ENCODE measurements around the gene STARD9. TPM values are rescaled to one million over a fixed set of nuclear protein-coding genes. Genes with fewer than 3 reads are reported as not detected.

Gene STARD9
- total RNA-seq, 1 donor from 2014 or later, result 7.1 TPM

DNA sequence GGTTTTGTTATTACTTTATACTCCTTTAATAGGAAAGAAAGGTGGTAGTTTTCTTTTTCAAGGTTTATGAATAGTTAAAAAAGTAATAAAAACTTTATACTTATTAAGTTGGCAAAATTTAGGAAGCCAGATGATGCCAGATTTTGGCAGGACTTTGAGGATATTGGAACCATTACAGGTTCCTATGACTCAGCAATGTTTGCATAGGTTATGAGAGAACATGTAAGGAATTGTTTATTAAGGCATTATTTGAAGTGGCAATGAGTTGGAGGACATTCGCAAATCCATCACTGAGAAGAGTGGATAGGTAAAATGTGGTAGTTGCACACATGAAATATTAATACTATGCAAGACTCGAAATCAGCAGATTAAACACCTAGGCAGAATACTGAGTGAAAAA lies 131.7 kb downstream of the STARD9 start:
- no peaks in the 10 kb centered on the region for H3K9me3 Mint-ChIP-seq (ENCODE audit: unreplicated experiment)
- H3K4me1 Mint-ChIP-seq (ENCODE audit: low read depth, unreplicated experiment), result no peaks in the 10 kb centered on the region
- H3K27ac Mint-ChIP-seq (ENCODE audit: unreplicated experiment), result no peak overlapping the region
- H3K4me3 Mint-ChIP-seq (ENCODE audit: unreplicated experiment), result no peak overlapping the region
- H3K36me3 ChIP-seq (ENCODE audit: insufficient read depth, low read length), result no peaks in the 10 kb centered on the region
- peak; percentile 22 for DNase-seq (ENCODE audit: low read depth)
- H4K20me1 ChIP-seq (ENCODE audit: insufficient read depth, low read length), result no peaks in the 10 kb centered on the region
- no peak overlapping the region for H3K4me3 ChIP-seq (ENCODE audit: insufficient read depth, low read depth, low read length)
- H3K36me3 Mint-ChIP-seq (ENCODE audit: low read depth, unreplicated experiment), result no peaks in the 10 kb centered on the region
- no peak overlapping the region for H3K4me2 ChIP-seq (ENCODE audit: low read length)
- H3K79me2 ChIP-seq (ENCODE audit: insufficient read depth, low read length), result no peaks in the 10 kb centered on the region
- H3K27ac ChIP-seq (ENCODE audit: low read depth, low read length), result no peak overlapping the region
- TF ChIP-seq, protein P1, sequence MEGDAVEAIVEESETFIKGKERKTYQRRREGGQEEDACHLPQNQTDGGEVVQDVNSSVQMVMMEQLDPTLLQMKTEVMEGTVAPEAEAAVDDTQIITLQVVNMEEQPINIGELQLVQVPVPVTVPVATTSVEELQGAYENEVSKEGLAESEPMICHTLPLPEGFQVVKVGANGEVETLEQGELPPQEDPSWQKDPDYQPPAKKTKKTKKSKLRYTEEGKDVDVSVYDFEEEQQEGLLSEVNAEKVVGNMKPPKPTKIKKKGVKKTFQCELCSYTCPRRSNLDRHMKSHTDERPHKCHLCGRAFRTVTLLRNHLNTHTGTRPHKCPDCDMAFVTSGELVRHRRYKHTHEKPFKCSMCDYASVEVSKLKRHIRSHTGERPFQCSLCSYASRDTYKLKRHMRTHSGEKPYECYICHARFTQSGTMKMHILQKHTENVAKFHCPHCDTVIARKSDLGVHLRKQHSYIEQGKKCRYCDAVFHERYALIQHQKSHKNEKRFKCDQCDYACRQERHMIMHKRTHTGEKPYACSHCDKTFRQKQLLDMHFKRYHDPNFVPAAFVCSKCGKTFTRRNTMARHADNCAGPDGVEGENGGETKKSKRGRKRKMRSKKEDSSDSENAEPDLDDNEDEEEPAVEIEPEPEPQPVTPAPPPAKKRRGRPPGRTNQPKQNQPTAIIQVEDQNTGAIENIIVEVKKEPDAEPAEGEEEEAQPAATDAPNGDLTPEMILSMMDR (IDR thresholded peaks at IDR 0.05; ENCODE audit: insufficient read depth, low read depth, low read length), result no peak
- TF ChIP-seq EZH2 (IDR thresholded peaks at IDR 0.05; ENCODE audit: insufficient read depth, low read length), result no peak
- no peaks in the 10 kb centered on the region for H3K4me1 ChIP-seq (ENCODE audit: insufficient read depth, low read length)
- H3K27me3 Mint-ChIP-seq (ENCODE audit: low read depth, unreplicated experiment), result no peaks in the 10 kb centered on the region
- H3K9ac ChIP-seq (ENCODE audit: low read length), result no peak overlapping the region
- H2AFZ ChIP-seq (ENCODE audit: low read depth, low read length), result no peak overlapping the region
- H3K9me3 ChIP-seq (ENCODE audit: insufficient read depth, low read depth, low read length), result no peaks in the 10 kb centered on the region
- H3K27me3 ChIP-seq (ENCODE audit: insufficient read depth, low read length), result no peaks in the 10 kb centered on the region
- FAIRE-seq, result no peak

DNA sequence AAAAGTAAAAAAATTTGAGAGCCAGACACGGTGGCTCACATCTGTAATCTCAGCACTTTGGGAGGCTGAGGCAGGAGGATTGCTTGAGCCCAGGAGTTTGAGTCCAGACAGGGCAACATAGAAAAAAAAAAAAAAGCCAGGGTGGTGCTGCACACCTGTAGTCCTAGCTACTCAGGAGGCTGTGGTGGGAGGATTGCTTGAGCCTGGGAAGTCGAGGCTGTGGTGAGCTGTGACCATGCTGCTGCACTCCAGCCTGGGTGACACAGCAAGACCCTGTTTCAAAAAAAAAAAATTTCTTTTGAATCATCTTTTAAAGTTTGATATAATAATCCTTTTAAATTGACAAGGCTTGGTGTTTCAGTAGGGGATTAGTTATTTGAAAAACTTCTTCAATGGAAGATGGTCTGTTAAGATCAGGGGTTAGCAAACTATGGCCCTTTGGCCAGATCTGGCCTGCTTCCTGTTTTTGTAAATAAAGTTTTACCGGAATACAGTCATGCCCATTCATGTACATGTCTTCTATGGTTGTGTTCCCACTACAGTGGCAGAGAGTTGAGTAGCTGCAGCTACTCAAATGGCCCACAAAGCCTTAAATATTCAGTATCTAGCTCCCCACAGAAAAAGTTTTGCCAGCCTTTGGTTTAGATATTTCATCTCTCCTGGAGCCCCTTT lies 132.6 kb downstream of the STARD9 start:
- no peak overlapping the region for H3K4me3 Mint-ChIP-seq (ENCODE audit: unreplicated experiment)
- Histone ChIP-seq H2AFZ (ENCODE audit: low read depth, low read length) (no peak overlapping the region), H4K20me1 (ENCODE audit: insufficient read depth, low read length) (no peaks in the 10 kb centered on the region), H3K4me1 (ENCODE audit: insufficient read depth, low read length) (no peaks in the 10 kb centered on the region), H3K4me3 (ENCODE audit: insufficient read depth, low read depth, low read length) (no peak overlapping the region), H3K9me3 (ENCODE audit: insufficient read depth, low read depth, low read length) (no peaks in the 10 kb centered on the region), H3K27me3 (ENCODE audit: insufficient read depth, low read length) (no peaks in the 10 kb centered on the region), H3K36me3 (ENCODE audit: insufficient read depth, low read length) (no peaks in the 10 kb centered on the region), H3K4me2 (ENCODE audit: low read length) (no peak overlapping the region), H3K9ac (ENCODE audit: low read length) (no peak overlapping the region), H3K79me2 (ENCODE audit: insufficient read depth, low read length) (no peaks in the 10 kb centered on the region), H3K27ac (ENCODE audit: low read depth, low read length) (no peak overlapping the region)
- no peaks in the 10 kb centered on the region for H3K4me1 Mint-ChIP-seq (ENCODE audit: low read depth, unreplicated experiment)
- H3K36me3 Mint-ChIP-seq (ENCODE audit: low read depth, unreplicated experiment), result no peaks in the 10 kb centered on the region
- FAIRE-seq (no peak), DNase-seq (ENCODE audit: low read depth) (no peak)
- H3K27ac Mint-ChIP-seq (ENCODE audit: unreplicated experiment), result no peak overlapping the region
- no peaks in the 10 kb centered on the region for H3K27me3 Mint-ChIP-seq (ENCODE audit: low read depth, unreplicated experiment)
- no peaks in the 10 kb centered on the region for H3K9me3 Mint-ChIP-seq (ENCODE audit: unreplicated experiment)
- no peak for TF ChIP-seq EZH2 (IDR thresholded peaks at IDR 0.05; ENCODE audit: insufficient read depth, low read length)

DNA sequence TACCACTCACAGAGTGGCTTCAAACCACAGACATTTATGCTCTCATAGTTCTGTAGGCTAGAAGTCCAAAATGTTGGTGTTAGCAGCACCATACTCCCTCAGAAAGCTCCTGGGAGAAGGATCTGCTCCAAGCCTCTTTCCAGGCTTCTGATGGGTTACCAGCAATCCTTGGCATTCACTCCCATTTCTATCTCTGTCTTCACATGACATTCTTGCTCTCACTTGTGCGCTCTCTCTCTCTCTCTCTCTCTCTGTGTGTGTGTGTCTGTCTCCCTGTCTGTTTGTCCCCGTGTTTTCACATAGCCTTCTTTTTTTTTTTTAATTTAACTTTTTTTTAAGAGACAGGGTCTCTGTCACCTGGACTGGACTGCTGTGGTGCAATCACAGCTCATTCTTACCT lies 135.3 kb downstream of the STARD9 start:
- Mint-ChIP-seq H3K9me3 (ENCODE audit: unreplicated experiment) (no peaks in the 10 kb centered on the region), H3K4me3 (ENCODE audit: unreplicated experiment) (no peak overlapping the region), H3K36me3 (ENCODE audit: low read depth, unreplicated experiment) (no peaks in the 10 kb centered on the region), H3K27ac (ENCODE audit: unreplicated experiment) (no peak overlapping the region), H3K4me1 (ENCODE audit: low read depth, unreplicated experiment) (no peaks in the 10 kb centered on the region), H3K27me3 (ENCODE audit: low read depth, unreplicated experiment) (no peaks in the 10 kb centered on the region)
- Histone ChIP-seq H4K20me1 (ENCODE audit: insufficient read depth, low read length) (no peaks in the 10 kb centered on the region), H3K4me2 (ENCODE audit: low read length) (no peak overlapping the region), H3K9me3 (ENCODE audit: insufficient read depth, low read depth, low read length) (no peaks in the 10 kb centered on the region), H3K36me3 (ENCODE audit: insufficient read depth, low read length) (no peaks in the 10 kb centered on the region), H3K9ac (ENCODE audit: low read length) (no peak overlapping the region), H3K27ac (ENCODE audit: low read depth, low read length) (no peak overlapping the region), H3K79me2 (ENCODE audit: insufficient read depth, low read length) (no peaks in the 10 kb centered on the region), H3K4me3 (ENCODE audit: insufficient read depth, low read depth, low read length) (no peak overlapping the region), H2AFZ (ENCODE audit: low read depth, low read length) (no peak overlapping the region), H3K27me3 (ENCODE audit: insufficient read depth, low read length) (no peaks in the 10 kb centered on the region), H3K4me1 (ENCODE audit: insufficient read depth, low read length) (no peaks in the 10 kb centered on the region)
- no peak for FAIRE-seq
- TF ChIP-seq, protein P1 (IDR thresholded peaks at IDR 0.05; ENCODE audit: insufficient read depth, low read depth, low read length), result no peak
- no peak for TF ChIP-seq EZH2 (IDR thresholded peaks at IDR 0.05; ENCODE audit: insufficient read depth, low read length)
- no peak for DNase-seq (ENCODE audit: low read depth)
